Prostate gland (tissue), 2 donors: ENCODE data around the gene LTN1. TPM values are rescaled to one million over a fixed set of nuclear protein-coding genes. Genes with fewer than 3 reads are reported as not detected.

ENCODE experiments used
- DNase-seq: peaks from one replicate; pipeline ENCODE4 v3.0.0-alpha.2; 2019; ENCODE audit warnings: low spot score
- H3K27ac ChIP-seq, 2 donors: fragments of 200-600 bp; sonication (generic); 2 replicates each; pipeline ENCODE4 v1.5.1; 2017 to 2019
- H3K27me3 ChIP-seq: fragments of 200-600 bp; sonication (generic); replicated peaks from 2 replicates; pipeline ENCODE4 v1.5.1; 2019; ENCODE audit not compliant: insufficient read depth
- H3K36me3 ChIP-seq, 2 donors: fragments of 200-600 bp; sonication (generic); 1 replicate in 1 of 2; 2 replicates in 1 of 2; pipeline versions ENCODE4 v1.5.1 to v1.8.1; 2017 to 2019
- H3K4me1 ChIP-seq: fragments of 200-600 bp; sonication (generic); replicated peaks from 2 replicates; pipeline ENCODE4 v1.5.1; 2019
- H3K4me3 ChIP-seq, 2 donors: fragments of 200-600 bp; sonication (generic); 2 replicates each; pipeline ENCODE4 v1.5.1; 2017 to 2019
- H3K9me3 ChIP-seq: fragments of 200-600 bp; sonication (generic); 2 replicates; pipeline ENCODE4 v1.5.1; 2017
- POLR2A ChIP-seq: fragments of 450-650 bp; IDR thresholded peaks from one replicate; pipeline ENCODE4 v1.6.1; 2016; ENCODE audit warnings: antibody characterized with exemption, mild to moderate bottlenecking
- POLR2AphosphoS5 ChIP-seq: sonication (generic); formaldehyde crosslinking; IDR thresholded peaks from one replicate; pipeline ENCODE4 v1.6.1; 2017; ENCODE audit warnings: antibody characterized with exemption
- WGBS: methylation state at CpG from one replicate; pipeline ENCODE4 v1.1.5; 2018; 5-methylcytosine and 5-hydroxymethylcytosine counted together
- intact Hi-C: fragments of 100-400 bp; cut with DNase I; formaldehyde crosslinking; loops from one replicate; pipeline ENCODE4 v1.14.2; 2022
- total RNA-seq, 2 donors: library from RNA; depleted of rRNA; stranded (reverse); fragments of >200 nt; gene quantifications; one replicate each; pipeline ENCODE4 v1.1.0, GENCODE V29; 2016
- TF ChIP-seq, protein P1 (sequence below), 4 experiments: fragments of 200-600 bp in 2 of 4; fragments of 450-650 bp in 2 of 4; sonication (generic) in 2 of 4; IDR thresholded peaks; 1 replicate in 3 of 4; 2 replicates in 1 of 4; pipeline ENCODE4 v1.5.1; 2016 to 2019; ENCODE audit warnings: antibody characterized with exemption in 4 of 4, mild to moderate bottlenecking in 2 of 4, moderate library complexity in 2 of 4

The LTN1 gene
- total RNA-seq, 2 donors from 2014 or later: 24.6 to 29.5 TPM

DNA sequence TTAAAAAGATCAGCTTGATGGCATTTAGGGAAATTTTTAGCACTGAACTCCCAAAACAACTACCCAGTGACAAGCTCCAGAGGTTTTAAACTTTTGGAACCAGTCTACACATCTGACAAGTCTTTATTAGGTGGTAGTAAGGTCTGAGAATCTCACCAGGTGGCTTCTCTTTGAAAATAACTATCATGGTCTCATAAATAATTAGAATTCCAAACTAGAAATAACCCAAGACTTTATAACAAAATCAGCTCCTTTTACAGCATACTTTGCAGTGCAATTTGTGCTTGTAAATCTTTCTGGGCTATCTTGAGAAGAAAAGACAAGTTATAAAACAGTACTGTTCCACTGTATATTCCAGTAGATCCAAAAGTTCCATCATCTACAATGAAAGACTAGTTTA lies 108.7 kb downstream of the LTN1 start:
- H3K27ac ChIP-seq: peak overlapping the region in 1 of 2 donors; percentile 88
- TF ChIP-seq, protein P1, sequence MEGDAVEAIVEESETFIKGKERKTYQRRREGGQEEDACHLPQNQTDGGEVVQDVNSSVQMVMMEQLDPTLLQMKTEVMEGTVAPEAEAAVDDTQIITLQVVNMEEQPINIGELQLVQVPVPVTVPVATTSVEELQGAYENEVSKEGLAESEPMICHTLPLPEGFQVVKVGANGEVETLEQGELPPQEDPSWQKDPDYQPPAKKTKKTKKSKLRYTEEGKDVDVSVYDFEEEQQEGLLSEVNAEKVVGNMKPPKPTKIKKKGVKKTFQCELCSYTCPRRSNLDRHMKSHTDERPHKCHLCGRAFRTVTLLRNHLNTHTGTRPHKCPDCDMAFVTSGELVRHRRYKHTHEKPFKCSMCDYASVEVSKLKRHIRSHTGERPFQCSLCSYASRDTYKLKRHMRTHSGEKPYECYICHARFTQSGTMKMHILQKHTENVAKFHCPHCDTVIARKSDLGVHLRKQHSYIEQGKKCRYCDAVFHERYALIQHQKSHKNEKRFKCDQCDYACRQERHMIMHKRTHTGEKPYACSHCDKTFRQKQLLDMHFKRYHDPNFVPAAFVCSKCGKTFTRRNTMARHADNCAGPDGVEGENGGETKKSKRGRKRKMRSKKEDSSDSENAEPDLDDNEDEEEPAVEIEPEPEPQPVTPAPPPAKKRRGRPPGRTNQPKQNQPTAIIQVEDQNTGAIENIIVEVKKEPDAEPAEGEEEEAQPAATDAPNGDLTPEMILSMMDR (IDR thresholded peaks at IDR 0.05): no peak
- TF ChIP-seq POLR2A (no peak), POLR2AphosphoS5 (no peak)
- no peaks in the 10 kb centered on the region for H3K36me3 ChIP-seq
- intact Hi-C loops: loop anchor here (5.0 kb wide), 1 partner anchor 62 kb away; no protein-coding TSS in a partner anchor
- no peaks in the 10 kb centered on the region for H3K27me3 ChIP-seq
- peak overlapping the region in 1 of 2 donors; percentile 54 for H3K4me3 ChIP-seq
- no peak for DNase-seq
- peaks cover 5% of the 10 kb centered on the region for H3K4me1 ChIP-seq
- no peaks in the 10 kb centered on the region for H3K9me3 ChIP-seq

DNA sequence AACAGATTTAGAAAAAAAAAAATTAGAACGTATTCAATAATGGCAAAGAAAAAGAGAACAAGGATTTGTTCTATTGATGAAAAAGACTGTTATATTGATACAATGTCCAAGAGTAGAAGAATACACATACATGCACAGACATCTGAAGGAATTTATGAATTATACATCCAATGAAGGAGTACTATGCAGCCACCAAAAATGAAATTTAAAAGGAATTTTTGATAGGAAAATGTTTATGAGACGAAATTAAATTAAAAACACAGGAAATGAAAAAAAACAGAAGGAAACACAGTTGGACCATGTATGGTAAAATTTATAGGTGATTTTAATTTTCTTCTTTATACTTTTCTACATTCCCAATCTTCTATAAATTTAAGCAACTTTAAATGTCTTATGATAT lies 110.3 kb downstream of the LTN1 start:
- TF ChIP-seq, protein P1 (IDR thresholded peaks at IDR 0.05): no peak
- TF ChIP-seq POLR2AphosphoS5: no peak
- no peak for TF ChIP-seq POLR2A
- H3K9me3 ChIP-seq: no peaks in the 10 kb centered on the region
- no peak overlapping the region for H3K4me3 ChIP-seq
- no peak overlapping the region for H3K27ac ChIP-seq
- 73% methylated on average over 2 of the region's 2 CpGs for WGBS
- DNase-seq: no peak
- H3K4me1 ChIP-seq: peaks cover 5% of the 10 kb centered on the region
- H3K36me3 ChIP-seq: no peaks in the 10 kb centered on the region
- no peaks in the 10 kb centered on the region for H3K27me3 ChIP-seq
- intact Hi-C loops: loop anchor here (5.0 kb wide), 1 partner anchor 60 kb away; no protein-coding TSS in a partner anchor

Other genes starting within 250 kb of the LTN1 start
- 10 to 100 TPM; 13.0 to 13.1 TPM for gene RWDD2B, start 26.5 kb upstream of the LTN1 start, total RNA-seq
- gene USP16, start 31.8 kb upstream of the LTN1 start, total RNA-seq: 10 to 100 TPM; 27.1 to 35.6 TPM
- 100 to 1,000 TPM; 101 to 105 TPM for gene CCT8, start 80.8 kb upstream of the LTN1 start, total RNA-seq
- gene MAP3K7CL, start 137.8 kb upstream of the LTN1 start, total RNA-seq: 10 to 100 TPM in 1 of 2 donors, 1 to 10 TPM in 1; 8.7 to 13.2 TPM